HuH-7.5 (cell line): Measurements from ENCODE around the gene ZBTB42.

Source experiments
- DNase-seq: peaks from one replicate; pipeline ENCODE4 v3.0.0; 2011; ENCODE audit warnings: low spot score

The ZBTB42 gene

DNA sequence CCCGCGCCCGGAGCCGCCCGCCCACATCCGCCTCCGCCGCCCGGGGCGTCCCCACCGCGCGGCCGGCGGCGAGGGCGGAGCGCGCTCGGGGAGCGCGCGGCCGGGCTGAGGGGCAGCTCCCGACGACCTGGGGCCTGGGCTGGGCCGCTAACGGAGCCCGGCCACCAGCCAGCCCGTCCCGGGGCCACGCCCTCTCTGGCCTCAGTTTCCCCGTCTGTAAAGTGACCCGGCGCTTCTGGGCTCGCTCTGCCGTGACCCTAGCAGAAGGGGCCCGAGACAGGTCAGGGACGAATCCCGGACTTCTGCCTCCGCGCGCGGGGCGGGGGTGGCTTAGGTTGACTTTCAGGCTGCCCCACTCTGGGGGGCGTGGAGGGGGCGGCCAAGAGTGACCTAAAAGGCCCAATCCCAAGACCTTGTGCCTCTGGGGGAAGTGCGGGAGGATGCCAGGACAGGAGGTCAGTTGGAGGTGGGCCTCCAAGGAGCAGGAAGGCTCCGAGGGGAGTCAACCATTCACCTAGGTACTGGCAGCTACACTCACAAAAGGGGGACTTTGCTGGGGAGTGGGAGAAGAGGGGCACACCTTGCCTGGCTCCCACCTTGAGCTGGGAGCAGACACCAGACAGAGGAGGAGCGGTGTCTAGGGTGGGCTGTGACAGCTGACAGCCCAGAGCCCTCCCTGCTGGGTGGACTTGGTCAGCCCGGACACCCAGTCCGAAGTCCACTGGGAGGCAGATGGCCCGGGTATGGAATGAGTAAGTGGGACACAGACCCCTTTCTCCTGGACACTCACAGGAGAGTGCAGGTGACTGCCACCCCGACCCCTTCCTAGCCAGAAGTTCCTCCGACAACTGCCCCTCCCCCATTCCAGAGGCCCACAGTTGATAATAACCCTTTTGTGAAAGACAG is 4.9 kb upstream of the ZBTB42 start:
- DNase-seq, result peak; percentile 90

DNA sequence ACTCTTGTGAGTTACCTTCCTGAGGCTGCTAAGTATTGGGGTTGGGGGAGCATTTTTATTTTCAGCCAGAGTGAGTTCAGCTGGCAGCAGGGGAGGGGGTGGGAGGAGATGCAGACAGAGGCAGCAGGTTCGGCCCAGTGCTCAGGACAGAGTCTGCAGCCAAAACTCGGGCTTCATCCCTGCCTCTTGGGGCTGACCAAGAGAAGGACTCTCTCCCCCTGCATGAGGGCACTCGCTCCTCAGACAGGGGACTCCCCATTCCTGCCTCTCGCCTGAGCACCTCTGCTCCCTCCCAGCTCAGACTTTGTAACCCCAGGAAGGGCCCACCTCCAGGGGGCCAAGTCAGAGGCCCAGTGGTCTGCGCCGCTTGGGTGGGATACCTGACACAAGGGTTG is 4.2 kb upstream of the ZBTB42 start:
- DNase-seq, result no peak

DNA sequence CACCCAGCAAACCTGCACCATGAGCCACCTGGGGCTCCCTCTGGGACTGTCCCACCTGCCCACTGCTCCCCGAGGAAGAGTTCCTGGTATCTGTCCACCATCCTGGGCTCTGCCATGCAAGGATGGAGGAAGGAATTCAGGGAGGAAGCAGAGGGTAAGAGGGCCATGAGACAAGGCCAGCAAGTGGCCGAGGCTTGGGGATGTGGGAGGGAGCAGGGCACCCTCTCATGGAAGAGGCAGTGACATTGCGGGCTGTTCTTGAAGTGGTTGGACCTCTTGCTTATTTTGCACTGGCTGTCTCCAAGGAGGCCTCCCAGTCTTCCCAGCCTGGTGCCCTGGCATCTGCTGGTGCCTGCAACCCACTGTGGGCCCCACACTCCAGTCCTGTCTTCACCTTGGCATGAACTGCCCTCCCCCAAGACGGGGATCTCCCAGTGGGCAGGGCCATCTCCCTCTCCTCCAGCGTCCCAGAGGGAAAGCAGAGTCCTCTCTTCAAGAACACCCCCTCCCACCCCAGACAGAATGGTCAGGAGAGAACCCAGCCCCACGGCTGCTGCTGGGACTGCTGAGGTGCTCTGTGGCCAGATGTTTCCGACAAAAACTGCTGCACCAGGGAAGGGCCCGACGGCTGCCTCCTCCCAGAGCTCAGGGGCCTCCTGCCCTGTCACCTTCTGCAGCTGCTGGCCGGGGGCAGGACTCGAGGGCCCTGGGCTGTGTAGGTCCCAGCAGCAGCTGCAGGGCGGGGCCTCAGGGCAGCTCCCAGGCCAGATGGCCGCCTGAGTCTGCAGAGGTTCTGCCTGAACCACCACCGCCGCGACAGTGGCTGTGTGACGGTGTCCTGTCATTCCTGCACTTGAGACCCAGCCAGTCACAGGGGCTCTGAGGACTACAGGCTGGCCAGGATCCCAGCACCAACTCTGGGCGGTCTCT is 3.5 kb upstream of the ZBTB42 start:
- peak; percentile 63 for DNase-seq

DNA sequence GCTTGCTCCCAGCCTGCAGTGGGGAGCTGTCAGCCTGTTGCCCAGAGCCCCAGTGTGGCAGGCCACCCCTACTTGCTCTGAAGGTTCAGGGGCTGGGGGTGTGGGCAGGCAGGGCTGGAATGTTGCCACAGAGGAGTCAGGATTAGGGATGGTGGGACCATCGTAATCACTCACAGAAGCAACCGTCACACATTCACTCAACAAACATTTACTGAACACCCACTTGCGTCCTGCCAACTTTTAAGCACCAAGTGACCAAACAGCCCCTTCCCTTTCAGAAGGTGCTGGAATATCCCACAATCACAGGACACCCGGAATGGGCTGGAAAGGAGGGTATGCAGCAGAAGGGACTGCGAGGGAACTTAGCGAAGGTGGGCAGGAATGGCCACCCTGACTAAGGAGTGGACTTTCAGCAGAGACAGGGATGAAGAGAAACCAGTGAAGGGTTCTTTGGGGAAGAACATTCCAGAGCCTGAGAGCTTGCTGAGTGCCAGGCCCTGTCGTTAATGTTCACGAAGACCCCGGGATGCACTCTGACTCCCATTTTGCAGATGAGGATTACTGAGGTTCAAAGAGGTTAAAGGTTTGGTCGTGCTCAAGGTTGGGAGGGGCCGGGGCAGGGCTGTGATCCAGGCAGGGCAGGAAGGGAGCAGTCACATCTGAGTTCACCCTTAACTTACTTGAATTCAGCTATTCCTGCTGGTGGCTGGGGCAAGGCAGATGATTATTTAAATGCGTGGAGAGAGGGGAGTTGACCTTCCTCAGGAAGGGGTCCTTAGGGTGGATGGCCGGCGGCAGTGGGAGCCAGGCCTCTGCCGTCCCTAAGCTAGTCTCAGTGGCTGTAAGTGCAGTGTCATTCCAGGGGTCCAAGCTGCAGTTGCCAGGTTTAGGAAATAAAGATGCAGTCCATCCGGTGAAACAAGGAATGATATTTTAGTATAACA is 2.3 kb upstream of the ZBTB42 start:
- no peak for DNase-seq

DNA sequence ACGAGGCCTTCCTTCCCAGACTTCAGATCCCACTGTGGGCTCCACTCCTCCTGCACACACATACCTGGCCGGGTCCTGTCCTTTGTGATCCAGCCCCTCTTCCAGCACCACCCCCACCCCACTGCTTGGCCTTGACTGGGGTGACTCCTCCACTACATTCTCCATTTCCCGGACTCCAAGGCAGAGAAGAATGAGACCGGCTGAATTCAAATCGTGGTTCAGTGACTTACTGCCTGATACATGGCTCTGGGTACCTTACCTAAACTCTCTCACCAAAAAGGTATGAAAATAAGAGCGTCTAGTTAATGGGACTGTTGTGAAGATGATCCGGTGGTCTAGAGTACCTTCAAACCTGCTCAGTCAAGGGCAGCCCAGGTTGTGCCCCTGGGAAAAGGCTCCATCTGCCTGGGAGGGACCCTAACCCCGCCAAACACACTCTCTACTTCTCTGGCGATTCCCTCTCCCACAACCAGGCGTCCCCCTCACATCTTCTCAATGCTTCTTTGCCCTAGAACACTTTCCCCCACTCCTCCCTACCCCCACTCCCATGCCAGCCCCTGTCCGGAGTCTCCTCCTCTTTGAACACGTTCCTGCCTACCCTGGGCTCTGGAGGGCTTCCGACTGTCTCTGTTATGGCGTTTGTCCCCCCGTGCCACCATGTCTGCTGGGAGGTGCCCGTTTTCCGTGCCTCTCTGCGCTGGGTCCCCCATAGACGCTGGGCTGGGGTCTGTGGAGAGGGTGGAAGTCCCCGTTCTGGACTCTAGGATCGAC is 1.5 kb upstream of the ZBTB42 start:
- DNase-seq, result no peak

DNA sequence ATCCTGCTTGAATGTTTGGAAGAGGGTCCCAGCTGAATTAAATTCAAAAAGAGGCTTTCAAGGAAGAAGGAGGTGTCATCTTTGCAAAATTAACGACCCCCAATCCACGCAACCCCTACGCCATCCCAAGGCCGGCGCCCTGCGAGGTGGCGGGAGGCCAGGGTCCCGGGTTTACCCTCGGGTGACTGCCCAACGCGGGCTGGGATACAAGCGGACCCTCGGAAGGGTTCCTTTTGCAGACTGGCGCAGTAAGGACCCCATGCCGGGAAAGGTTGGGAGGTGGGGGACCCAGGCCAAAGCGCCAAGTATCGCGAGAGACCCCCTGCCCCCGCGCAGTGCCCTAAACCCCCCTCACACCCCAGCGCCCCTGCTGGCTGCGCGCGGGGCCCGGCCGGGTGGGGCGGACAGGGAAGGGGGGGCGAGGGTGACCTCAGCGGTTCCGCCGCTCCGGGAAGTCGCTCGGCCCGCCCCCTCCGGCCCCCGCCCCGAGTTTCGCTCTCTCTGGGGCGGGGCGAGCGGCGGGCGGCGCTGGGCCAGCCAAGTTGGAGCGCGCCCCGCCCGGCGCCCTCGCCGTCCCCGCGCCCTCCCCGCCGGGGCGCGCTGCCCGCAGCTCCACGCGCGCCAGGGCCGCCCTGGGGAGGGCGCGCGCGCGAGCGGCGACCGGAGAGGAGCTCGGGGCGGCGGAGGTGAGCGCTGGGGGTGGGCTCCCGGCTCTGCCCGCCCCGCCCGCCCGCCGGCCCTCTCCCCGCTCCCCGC is 708 bp upstream of the ZBTB42 start:
- peak; percentile 89 for DNase-seq

DNA sequence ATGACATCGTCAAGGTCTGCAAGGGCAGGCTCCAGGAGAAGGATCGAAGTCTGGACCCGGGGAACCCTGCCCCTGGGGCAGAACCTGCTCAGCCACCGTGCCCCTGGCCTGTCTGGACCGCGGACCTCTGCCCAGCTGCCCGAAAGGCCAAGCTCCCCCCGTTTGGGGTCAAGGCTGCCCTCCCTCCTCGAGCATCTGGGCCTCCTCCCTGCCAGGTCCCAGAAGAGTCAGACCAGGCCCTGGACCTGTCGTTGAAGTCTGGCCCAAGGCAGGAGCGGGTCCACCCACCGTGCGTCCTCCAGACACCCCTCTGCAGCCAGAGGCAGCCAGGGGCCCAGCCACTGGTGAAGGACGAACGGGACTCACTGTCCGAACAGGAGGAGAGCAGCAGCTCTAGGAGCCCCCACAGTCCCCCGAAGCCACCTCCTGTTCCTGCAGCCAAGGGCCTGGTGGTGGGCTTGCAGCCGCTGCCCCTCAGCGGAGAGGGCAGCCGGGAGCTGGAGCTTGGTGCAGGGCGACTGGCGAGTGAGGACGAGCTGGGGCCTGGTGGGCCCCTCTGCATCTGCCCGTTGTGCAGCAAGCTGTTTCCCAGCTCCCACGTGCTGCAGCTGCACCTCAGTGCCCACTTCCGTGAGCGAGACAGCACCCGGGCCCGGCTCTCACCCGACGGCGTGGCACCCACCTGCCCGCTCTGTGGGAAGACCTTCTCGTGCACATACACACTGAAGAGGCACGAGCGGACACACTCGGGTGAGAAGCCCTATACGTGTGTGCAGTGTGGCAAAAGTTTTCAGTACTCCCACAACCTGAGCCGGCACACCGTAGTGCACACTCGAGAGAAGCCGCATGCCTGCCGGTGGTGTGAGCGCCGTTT is 856 bp downstream of the ZBTB42 start:
- no peak for DNase-seq

DNA sequence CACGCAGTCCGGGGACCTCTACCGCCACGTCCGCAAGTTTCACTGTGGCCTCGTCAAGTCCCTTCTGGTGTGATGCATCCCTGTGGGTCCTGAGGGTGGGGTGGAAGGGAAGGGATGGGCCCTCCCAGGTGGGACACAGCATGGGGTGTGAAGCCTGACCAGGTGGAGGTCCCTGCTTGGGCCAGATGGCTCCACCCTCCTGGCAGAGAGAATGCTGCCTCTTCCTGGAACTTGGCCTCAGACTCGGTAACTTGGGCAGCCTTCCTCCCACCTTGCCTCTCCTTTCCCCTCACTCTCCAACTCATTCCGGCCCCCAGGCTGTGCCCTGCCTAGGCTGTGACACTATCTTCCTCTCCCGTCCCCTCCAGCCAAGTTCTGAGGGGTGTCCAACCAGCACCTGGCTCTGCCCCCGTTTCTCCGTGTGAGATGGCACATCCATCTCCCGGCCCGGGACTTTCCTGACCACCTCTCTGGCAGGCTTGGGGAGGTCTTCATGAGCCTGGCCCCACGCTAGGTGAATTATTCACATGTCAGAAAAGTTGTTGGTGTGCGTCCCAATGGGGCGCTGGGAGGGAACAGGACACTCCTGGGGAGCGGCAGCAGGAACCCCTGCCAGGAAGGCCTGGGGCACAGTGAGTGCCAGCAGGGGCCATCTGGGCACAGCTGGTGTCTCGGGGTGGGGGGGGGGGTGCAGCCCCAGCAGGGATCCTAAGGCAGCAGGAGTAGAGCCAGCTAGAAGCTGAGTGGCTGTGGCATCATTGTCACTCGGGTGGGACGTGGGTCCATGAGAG is 1.7 kb downstream of the ZBTB42 start:
- no peak for DNase-seq

DNA sequence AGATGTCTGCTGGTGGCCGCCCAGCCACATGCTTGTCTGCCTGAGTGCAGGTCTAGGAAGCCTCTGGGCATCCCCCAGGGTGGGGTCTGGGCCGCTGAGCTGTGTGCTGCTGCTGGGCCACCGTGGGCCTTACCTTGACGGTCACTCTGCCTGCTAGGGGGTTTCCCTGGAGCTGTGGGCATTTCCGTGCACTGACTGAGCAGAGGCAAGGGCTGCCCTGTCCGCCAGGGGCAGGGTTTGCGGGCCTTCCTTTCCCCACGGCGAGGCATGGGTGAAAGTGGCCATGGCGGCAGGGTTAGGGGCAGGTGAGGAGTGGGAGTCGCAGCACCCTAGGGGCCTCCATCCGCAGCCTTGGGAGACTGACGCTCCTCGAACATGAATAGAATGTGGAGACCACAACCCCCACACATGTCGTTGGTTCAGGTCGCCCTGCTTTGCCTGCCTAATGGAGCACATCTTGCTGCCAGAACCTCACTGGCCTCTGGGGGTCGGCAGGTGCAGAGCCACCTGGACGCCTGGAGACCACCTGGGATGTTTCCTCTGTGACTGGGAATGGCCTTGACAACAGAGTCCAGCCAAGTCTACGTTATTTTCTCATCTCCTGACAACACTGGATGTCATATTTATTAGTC is 2.5 kb downstream of the ZBTB42 start:
- DNase-seq, result no peak

DNA sequence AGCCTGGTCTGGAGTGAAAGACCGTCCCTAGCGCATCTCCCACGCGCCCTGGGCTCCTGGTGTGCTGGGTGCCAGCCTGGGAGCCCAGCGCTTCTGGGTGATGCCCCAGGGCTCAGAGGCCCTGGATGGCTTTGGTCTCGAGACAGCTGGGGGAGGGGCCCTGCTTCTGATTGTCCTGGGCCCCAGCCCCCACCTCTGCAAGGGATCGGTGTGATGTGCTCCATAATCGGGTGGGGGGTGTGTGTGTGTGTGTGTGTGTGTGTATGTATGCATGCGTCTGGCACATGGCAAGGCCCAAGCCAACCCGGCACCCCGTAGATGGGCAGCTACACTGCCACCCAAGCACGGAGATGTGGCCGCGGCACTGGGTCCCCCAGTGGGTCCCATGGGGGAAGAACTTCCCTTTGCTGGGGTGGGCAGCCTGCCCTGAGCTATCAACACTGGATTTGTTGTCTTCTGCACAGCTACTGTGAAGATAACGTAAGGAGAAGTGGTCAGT is 3.1 kb downstream of the ZBTB42 start:
- no peak for DNase-seq

DNA sequence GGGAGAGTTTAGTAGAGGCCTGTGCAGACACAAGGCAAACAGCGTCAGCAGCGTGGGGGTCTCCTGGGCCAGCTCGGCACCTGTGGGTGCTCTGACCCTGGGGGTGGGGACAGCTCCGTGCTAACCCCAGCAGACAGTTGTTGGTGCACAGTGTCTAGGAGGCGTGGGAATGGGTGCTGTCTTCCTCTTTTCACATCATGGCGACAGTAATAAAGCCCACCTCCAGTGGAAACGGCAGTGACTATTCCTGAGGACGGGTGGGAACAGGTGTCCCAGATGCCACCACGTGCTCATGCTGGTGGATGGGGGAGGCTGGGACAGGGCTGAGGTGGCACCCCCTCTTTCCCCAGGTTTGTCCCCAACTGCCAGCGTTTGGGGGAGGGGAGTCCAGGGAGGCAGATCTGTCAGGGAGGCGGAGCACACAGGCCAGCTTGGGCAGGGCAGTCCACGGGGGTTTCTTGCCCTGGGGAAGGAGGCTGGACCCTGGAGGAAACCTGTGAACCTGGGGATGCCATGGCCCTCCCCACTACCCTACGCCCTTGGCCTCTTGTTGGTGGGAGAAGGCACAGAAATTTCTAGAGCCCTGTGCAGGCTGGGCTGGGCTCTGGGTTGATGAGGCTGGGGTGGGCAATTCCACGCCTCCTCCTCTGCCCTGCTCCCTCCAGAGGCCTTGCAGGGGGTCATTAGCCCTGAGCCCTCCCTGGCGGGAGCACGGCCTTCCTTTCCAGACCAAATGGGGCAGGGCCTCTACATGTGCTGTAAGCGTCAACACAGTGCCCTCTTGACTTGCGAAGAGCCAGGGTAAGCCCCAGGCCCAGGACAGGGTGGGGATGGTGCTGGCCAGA is 3.8 kb downstream of the ZBTB42 start:
- DNase-seq, result no peak

DNA sequence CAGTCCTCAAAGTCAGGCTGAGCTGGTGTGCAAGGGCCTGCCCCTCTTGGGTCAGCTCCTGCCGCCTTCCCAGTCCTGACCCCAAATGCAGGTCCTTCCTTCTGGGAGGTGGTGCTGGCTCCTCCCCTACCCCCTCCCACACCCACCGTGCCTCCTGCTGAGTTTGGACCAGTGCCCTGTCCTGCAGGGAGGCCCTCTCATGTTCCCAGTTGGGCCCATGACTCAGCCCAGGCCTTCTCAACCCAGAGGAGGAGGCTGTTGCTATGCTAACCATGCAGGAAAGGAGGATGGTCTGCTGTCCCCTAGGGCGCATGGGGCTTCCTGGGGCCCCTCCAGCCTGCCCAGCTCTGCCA is 4.4 kb downstream of the ZBTB42 start:
- no peak for DNase-seq

DNA sequence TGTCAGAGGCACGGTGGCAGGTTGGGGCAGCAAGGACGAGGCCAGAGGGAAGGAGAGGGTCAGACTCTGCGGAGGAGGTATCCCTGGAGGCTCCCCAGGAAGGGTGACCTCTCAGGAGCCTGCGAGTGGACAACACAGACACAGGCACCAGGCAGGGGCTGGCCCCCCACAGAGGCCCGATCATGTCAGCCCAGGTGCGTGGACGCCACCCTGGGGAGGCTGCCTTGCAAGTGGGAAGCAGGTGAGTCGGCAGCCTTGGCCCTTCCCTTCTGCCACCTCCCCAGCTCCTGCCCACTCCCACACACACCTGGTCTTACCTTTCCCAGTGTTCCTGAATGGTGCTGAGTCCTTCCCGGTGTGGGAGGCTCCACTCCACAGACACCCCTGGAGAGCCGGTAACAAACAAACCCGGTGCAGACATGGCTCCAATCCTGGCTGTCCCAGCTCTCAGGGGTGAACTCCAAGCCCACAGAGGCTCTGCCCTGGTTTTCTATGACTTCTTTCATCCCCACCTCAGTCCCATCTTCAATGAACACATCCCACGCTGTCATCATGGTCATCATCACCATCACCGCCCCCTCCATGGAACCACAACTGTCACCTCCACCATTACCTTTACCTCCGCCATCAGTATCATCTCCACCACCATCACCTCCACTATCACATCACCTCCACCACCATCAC is 5.2 kb downstream of the ZBTB42 start:
- DNase-seq, result no peak

DNA sequence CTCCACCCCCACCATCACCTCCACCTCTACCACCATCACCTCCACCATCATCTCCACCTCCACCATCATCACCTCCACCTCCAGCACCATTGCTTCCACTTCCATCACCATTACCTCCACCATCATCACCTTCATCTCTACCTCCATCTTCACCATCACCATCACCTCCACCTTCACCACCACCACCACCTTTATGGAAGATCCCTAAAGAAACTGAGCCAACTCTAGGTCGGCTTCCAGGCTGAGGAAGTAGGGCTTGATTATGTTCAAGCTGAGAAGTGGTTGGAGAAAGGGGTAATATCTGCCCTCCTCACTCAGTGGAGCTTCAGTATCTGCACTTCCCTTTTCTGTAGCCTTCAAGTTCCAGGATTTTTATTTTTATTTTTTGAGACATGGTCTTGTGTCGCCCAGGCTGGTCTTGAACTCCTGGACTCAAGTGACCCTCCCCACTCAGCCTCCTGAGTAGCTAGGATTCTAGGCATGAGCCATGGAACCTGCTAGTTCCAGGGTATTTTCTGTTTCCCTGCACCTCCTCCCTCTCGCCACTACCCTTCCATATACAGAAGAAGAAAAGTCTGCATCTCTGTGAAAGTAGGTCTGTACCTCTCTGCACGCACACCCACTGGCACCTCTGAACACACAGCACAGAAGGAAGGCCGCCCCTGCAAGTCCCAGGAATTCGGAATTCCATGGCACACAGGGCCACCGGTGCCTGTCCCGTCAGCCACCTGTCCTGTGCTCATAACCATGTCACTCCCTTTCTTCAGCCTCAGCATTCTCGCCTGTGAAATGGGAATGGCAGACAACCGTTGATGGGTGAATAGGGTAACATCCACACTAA is 5.9 kb downstream of the ZBTB42 start:
- DNase-seq, result no peak

DNA sequence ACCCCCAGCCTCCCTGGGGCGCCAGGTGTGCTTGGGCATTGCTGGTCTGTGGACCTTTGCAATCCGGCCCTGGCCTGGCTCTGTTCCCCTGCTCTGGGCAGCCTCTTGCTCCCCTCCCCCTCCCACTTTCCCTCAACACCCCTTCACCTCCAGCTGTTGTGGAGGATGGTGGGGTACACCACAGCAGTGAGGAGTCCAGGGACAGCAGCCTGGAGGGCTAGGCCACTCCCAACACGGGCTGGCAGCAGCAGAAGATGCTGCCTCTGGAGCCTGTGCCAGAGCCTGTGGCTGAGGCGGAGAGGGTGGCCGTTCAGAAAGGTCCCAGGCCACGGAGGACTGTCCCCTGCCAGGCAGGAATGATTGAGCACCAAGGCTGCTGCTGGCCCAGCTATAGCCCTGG is 7.6 kb downstream of the ZBTB42 start:
- no peak for DNase-seq
